CD4-positive, alpha-beta T cell treated with Interferon gamma for 1 hour (primary cell): ENCODE data around the gene PIK3R1.

ENCODE experiments used
- DNase-seq: peaks from one replicate; pipeline ENCODE4 v3.0.0-alpha.2; 2020

The PIK3R1 gene

GRCh38 chr5:68253624-68254585 is 38.3 kb downstream of the PIK3R1 start:
- no peak for DNase-seq

GRCh38 chr5:68254810-68255209 is 39.3 kb downstream of the PIK3R1 start:
- no peak for DNase-seq

- DNase-seq, result no peak
Observed at GRCh38 chr5:68255305-68256120, 40.0 kb downstream of the PIK3R1 start.

GRCh38 chr5:68257210-68257609 is 41.7 kb downstream of the PIK3R1 start:
- DNase-seq, result no peak

- no peak for DNase-seq
Observed at GRCh38 chr5:68258531-68258930, 43.0 kb downstream of the PIK3R1 start.

GRCh38 chr5:68259700-68260099 is 44.1 kb downstream of the PIK3R1 start:
- DNase-seq, result no peak

GRCh38 chr5:68260467-68260866 is 44.9 kb downstream of the PIK3R1 start:
- DNase-seq, result no peak

- DNase-seq, result no peak
Observed at GRCh38 chr5:68261169-68261568, 45.6 kb downstream of the PIK3R1 start.

- no peak for DNase-seq
Observed at GRCh38 chr5:68261569-68262065, 46.1 kb downstream of the PIK3R1 start.

GRCh38 chr5:68264024-68264956 is 48.7 kb downstream of the PIK3R1 start:
- no peak for DNase-seq

GRCh38 chr5:68265347-68265746 is 49.8 kb downstream of the PIK3R1 start:
- no peak for DNase-seq

GRCh38 chr5:68265822-68266395 is 50.4 kb downstream of the PIK3R1 start:
- DNase-seq, result no peak

GRCh38 chr5:68266457-68266856 is 50.9 kb downstream of the PIK3R1 start:
- no peak for DNase-seq

- DNase-seq, result no peak
Observed at GRCh38 chr5:68267066-68267465, 51.5 kb downstream of the PIK3R1 start.

- DNase-seq, result no peak
Observed at GRCh38 chr5:68268101-68268851, 52.7 kb downstream of the PIK3R1 start.

- no peak for DNase-seq
Observed at GRCh38 chr5:68268852-68269130, 53.2 kb downstream of the PIK3R1 start.

GRCh38 chr5:68269820-68270219 is 54.3 kb downstream of the PIK3R1 start:
- DNase-seq, result no peak

GRCh38 chr5:68270399-68270975 is 54.9 kb downstream of the PIK3R1 start:
- DNase-seq, result no peak

GRCh38 chr5:68271124-68271523 is 55.6 kb downstream of the PIK3R1 start:
- no peak for DNase-seq

- no peak for DNase-seq
Observed at GRCh38 chr5:68272289-68272688, 56.7 kb downstream of the PIK3R1 start.

- no peak for DNase-seq
Observed at GRCh38 chr5:68273717-68274409, 58.3 kb downstream of the PIK3R1 start.
